CD4-positive, alpha-beta T cell treated with Interleukin-10 for 1 hour (primary cell): ENCODE results near the gene LPAR2.

ENCODE experiments used
- DNase-seq: peaks from one replicate; pipeline ENCODE4 v3.0.0-alpha.2; 2020

LPAR2 gene

GRCh38 chr19:19592690-19593089 is 35.3 kb downstream of the LPAR2 start:
- DNase-seq, result no peak

GRCh38 chr19:19591133-19591825 is 36.7 kb downstream of the LPAR2 start:
- DNase-seq, result peak; percentile 83

DNA sequence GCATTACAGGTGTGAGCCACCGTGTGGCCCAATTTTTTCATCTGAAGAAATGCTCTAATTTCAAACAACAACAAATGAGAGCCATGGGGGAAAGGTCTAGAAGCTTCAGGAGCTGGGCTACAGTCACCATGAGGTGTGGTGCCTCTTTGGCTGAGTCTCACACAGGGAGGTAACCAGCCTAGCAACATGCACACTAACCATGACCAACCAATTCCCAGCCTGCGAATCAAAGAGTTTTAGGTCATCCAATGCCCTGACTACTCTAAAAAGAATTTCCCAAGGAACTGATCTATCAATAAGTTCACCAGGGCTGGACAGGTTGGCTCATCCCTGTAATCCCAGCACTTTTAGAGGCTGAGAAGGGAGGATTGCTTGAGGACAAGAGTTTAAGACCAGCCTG is 39.5 kb downstream of the LPAR2 start:
- no peak for DNase-seq

DNA sequence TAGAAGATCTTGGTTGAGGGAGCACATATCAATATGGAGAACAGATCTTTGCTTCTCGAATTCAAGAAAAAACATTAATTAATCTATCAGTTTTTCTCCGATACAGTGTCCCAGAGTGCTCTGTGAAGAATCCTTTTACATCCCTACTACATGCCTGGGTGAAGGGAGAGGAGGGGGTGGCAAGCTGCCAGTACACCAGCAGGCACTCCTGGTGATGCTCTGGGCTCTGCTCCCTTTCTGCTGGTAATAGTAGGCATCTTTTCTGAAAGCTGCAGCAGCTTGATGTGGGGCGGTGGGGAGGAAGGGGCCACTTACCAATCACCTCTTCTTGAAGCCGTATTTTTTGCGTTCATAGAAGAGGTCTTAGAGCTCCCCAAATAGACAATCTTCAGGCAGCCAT is 40.2 kb downstream of the LPAR2 start:
- no peak for DNase-seq

DNA sequence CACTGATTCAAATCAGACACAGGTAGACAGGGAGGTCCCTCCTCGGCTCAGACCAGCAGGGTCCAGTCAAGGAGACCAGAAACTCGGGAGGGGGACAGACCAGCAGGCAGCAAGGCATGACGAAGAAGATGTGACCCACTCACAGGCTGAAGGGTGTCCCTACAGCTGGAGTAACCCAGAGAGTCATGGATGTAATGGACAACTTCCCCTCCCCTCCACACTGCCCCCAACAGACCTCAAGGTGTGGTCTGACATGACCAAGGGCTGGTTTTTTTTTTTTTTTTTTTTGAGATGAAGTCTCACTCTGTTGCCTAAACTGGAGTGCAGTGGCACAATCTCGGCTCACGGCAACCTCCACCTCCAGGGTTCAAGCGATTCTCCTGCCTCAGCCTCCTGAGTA is 43.7 kb downstream of the LPAR2 start:
- no peak for DNase-seq

DNA sequence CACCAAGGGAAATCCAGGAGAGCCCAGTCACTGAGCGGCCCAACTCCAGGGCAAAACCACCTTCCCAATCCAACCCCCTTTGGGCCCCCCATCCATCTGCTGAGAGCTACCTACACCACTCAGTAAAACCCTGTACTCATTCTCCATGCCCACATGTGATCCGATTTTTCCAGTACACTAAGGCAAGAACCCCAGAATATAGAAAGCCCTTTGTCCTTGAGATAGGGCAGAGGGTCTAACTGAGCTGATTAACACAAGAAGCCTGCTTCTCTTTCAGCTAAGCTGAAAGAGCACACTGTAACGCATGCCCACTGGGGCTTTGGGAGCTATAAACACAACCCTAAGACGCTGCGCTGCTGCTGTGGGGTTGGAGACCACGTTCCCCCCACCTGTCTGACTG is 45.5 kb downstream of the LPAR2 start:
- no peak for DNase-seq

DNA sequence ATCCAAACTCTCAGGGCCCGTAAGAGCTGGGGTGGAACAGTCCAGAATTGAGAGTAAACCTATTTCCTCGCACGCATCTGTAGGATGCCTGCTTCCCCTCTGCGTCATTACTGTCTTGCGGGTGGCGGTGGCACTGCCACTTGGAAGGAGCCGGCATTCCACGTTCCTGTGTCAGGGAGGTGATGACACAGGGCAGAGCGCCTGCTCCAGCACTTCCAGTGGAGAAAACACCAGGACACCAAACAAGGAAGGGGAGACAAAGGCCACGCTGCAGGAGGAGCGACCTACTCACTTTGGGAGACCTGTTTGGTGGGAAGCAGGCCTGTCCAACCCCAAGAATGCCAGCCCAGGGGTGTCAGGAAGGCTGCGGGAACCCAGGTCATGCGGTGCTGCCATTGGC is 46.6 kb downstream of the LPAR2 start:
- DNase-seq, result no peak

DNA sequence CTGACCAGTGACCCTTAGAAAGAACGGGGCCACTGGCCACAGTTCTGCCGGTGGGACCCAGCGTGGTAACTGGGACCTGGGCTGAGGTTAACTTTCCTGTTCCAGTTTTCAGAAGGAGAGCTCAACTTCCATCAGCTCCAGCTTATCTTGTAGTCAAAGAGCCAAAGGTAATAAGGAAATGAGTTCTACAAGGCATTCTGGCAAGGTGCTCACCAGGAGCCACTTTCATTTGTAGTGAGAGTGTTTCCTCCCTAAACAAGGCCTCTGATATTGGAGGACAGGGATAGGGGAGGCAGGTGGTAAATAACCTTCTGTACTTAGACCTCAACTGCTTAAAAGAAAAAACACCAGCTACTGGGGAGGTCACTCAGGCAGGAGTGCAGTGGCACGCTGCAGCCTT is 47.6 kb downstream of the LPAR2 start:
- DNase-seq, result no peak

- DNase-seq, result no peak
Observed at GRCh38 chr19:19579533-19580361, 48.3 kb downstream of the LPAR2 start.

GRCh38 chr19:19578252-19578651 is 49.8 kb downstream of the LPAR2 start:
- no peak for DNase-seq

- DNase-seq, result no peak
Observed at GRCh38 chr19:19575411-19575810, 52.6 kb downstream of the LPAR2 start.
